Heart right ventricle (tissue), 16 donors: ENCODE results near the gene PNRC1. TPM values are rescaled to one million over a fixed set of nuclear protein-coding genes. Genes with fewer than 3 reads are reported as not detected.

Experiments
- ATAC-seq, 8 donors: fragments of 200-7000 bp; cut with Tn5 transposase; one replicate each; pipeline ENCODE4 v1.9.1; 2020; ENCODE audit warnings: mild to moderate bottlenecking in 8 of 8, moderate library complexity in 8 of 8, moderate number of reproducible peaks in 1 of 8
- DNase-seq, 2 donors: peaks; one replicate each; pipeline ENCODE4 v3.0.0-alpha.2; 2020
- H3K27ac ChIP-seq, 10 donors: fragments of 200-600 bp; sonication (generic) in 2 of 10; one replicate each; pipeline versions ENCODE4 v1.5.0 to v1.8.0; 2020 to 2022; ENCODE audit warnings: mild to moderate bottlenecking in 3 of 10
- H3K27me3 ChIP-seq, 7 donors: fragments of 200-600 bp; one replicate each; pipeline ENCODE4 v1.8.0; 2021 to 2022; ENCODE audit warnings: mild to moderate bottlenecking in 2 of 7
- H3K36me3 ChIP-seq, 9 donors: fragments of 200-600 bp; sonication (generic) in 1 of 9; one replicate each; pipeline versions ENCODE4 v1.5.0 to v1.8.0; 2020 to 2022; ENCODE audit warnings: mild to moderate bottlenecking in 2 of 9
- H3K4me1 ChIP-seq, 9 donors: fragments of 200-600 bp; sonication (generic) in 1 of 9; one replicate each; pipeline versions ENCODE4 v1.5.0 to v1.8.0; 2020 to 2022; ENCODE audit warnings: mild to moderate bottlenecking in 4 of 9
- H3K4me3 ChIP-seq, 10 donors: fragments of 200-600 bp; sonication (generic) in 2 of 10; one replicate each; pipeline versions ENCODE4 v1.5.0 to v1.8.0; 2020 to 2022; ENCODE audit warnings: mild to moderate bottlenecking in 7 of 10, moderate library complexity in 2 of 10
- H3K9me3 ChIP-seq, 11 donors: fragments of 200-600 bp in 10 of 11; sonication (generic) in 2 of 11; one replicate each; pipeline versions ENCODE4 v1.5.0 to v1.8.0; 2013 to 2022; ENCODE audit warnings: mild to moderate bottlenecking in 2 of 11, control low read depth in 1 of 11, moderate library complexity in 1 of 11
- CTCF ChIP-seq, 9 donors: fragments of 200-600 bp; sonication (generic) in 2 of 9; IDR thresholded peaks; one replicate each; pipeline versions ENCODE4 v1.5.0 to v1.8.0; 2021 to 2022; ENCODE audit warnings: antibody characterized with exemption in 9 of 9, mild to moderate bottlenecking in 5 of 9, moderate library complexity in 1 of 9
- WGBS, 2 donors: extraction: QIAGEN DNeasy Blood & Tissue Kit; methylation state at CpG; one replicate each; pipeline ENCODE4 v1.1.7; 2013; ENCODE audit warnings: inconsistent platforms in 1 of 2; 5-methylcytosine and 5-hydroxymethylcytosine counted together
- intact Hi-C, 10 donors: fragments of 100-400 bp; cut with DNase I; formaldehyde crosslinking; loops; one replicate each; pipeline versions ENCODE4 v1.11.1 to v1.14.2; 2022
- polyA plus RNA-seq, 2 donors: library from polyadenylated mRNA; stranded (reverse); fragments of 200-250 nt; gene quantifications; one replicate each; pipeline ENCODE4 v1.2.3, GENCODE V29; 2013
- total RNA-seq, 10 donors: library from RNA; stranded (reverse); fragmentation: NEBNext Ultra II Directional in 3 of 10; extraction: Animal tissue kit (Norgen Biotek cat#: 25700) in 3 of 10; gene quantifications; one replicate each; pipeline versions ENCODE4 v1.2.1 to v1.2.4, GENCODE V29; 2021 to 2023
- donor health status: Arrhythmogenic right ventricular cardiomyopathy.
- donor health status: ischemic (EF 13 %, LVEDD 7.1; RV severe dilation, severe dysfunction).
- donor health status: healthy with polysubstance abuse.
- donor health status: DM: no; HTN: yes; CAD: no.
- donor health status: DM: no; HTN: no; CAD: no.
- donor health status: ischemic (EF 25% LVEDD 6.9; RV normal size, moderate dysfunction).
- donor health status: ischemic (EF 25% LVEDD 5.7; RV mildly dilated, moderate dysfunction).
- donor health status: healthy.
- donor health status: DM: yes; HTN: yes; CAD: no.
- donor health status: Ischemic cardiomyopathy.
- donor health status: ischemic (EF 35%, LVEDD 5.7; RV mildly dilated, moderate dysfunction).
- donor health status: nonischemic (EF 11% LVEDD 7.7; RV severe dilation, severe dysfunction).
- donor health status: DM: yes; HTN: yes; CAD: no.
- donor health status: PGD.
- donor health status: ischemic (EF 29% LVEDD 5.4; RV normal size, mild dysfunction).
- donor health status: nonischemic (EF 23%, LVEDD 6.1; RV moderate dilation, normal function).

PNRC1 gene
- total and polyA plus RNA-seq, 12 donors, result 45.5 to 270 (median 207) TPM

- no peak for TF ChIP-seq CTCF (IDR thresholded peaks at IDR 0.05)
- Histone ChIP-seq H3K4me3 (no peak overlapping the region), H3K27ac (peak overlapping the region in 1 of 10 donors; percentile 41), H3K27me3 (no peaks in the 10 kb centered on the region), H3K9me3 (no peaks in the 10 kb centered on the region), H3K4me1 (peaks cover 0 to 72% (median 12%) of the 10 kb centered on the region in 9 donors), H3K36me3 (no peaks in the 10 kb centered on the region)
- no peak for ATAC-seq
- DNase-seq, result no peak
- intact Hi-C loops, result loop anchor here in 1 of 10 donors (10.0 kb wide), 1 partner anchor 273 kb away; no protein-coding TSS in a partner anchor
- WGBS, 2 donors, result 72 to 84% methylated on average over 4 of the region's 4 CpGs
Measured at GRCh38 chr6:89047473-89047872, 33.1 kb upstream of the PNRC1 start.

DNA sequence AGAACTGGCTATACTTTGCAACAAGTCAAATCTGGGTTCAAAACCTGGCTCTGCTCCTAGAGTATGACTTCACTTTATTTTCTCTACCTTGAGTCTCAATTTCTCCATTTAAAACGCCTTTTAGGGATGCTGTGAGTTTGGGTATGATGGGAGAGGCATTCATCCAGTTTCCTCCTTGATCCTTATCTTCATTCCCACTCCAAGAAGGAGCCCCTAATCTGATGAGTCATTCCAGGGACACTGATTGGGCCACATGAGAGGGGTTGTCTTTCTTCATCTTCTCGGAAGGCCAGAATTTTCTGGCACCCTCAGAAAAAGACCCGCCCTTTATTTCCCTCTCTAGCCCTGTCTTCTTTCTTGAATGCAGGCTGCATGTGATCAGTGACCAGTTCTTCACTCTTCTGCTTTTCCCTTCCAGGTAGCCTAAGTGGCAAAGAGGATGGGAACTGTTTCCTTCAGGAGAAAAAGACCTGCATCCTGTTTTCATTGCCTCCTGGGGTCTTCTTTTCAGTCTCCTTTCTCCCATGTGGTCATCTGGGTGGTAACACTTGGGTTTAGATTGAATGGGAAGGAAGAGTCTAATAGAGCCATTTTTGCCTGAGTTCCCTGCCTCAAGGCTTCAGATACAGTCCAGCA lies 32.1 kb upstream of the PNRC1 start:
- DNase-seq, result no peak
- no peak for ATAC-seq
- intact Hi-C loops, result loop anchor here in 1 of 10 donors (10.0 kb wide), 1 partner anchor 274 kb away; no protein-coding TSS in a partner anchor
- 83 to 89% methylated on average over 3 of the region's 3 CpGs for WGBS, 2 donors
- no peaks in the 10 kb centered on the region for H3K36me3 ChIP-seq
- H3K4me1 ChIP-seq, result peaks cover 0 to 72% (median 12%) of the 10 kb centered on the region in 9 donors
- H3K9me3 ChIP-seq, result no peaks in the 10 kb centered on the region
- H3K4me3 ChIP-seq, result no peak overlapping the region
- H3K27me3 ChIP-seq, result no peaks in the 10 kb centered on the region
- peak overlapping the region in 1 of 10 donors; percentile 34 for H3K27ac ChIP-seq
- TF ChIP-seq CTCF (IDR thresholded peaks at IDR 0.05), result no peak

- peak in 1 of 8 donors; percentile 30 for ATAC-seq
- no peaks in the 10 kb centered on the region for H3K27me3 ChIP-seq
- intact Hi-C loops, result loop anchor here in 1 of 10 donors (10.0 kb wide), 1 partner anchor 274 kb away; no protein-coding TSS in a partner anchor
- 89 to 90% methylated on average over 1 of the region's 1 CpG for WGBS, 2 donors
- no peaks in the 10 kb centered on the region for H3K36me3 ChIP-seq
- H3K4me1 ChIP-seq, result peaks cover 0 to 72% (median 12%) of the 10 kb centered on the region in 9 donors
- DNase-seq, result no peak
- no peak overlapping the region for H3K4me3 ChIP-seq
- no peaks in the 10 kb centered on the region for H3K9me3 ChIP-seq
- no peak for TF ChIP-seq CTCF (IDR thresholded peaks at IDR 0.05)
- H3K27ac ChIP-seq, result peak overlapping the region in 1 of 10 donors; percentile 50
Measured at GRCh38 chr6:89048985-89049384, 31.6 kb upstream of the PNRC1 start.

DNA sequence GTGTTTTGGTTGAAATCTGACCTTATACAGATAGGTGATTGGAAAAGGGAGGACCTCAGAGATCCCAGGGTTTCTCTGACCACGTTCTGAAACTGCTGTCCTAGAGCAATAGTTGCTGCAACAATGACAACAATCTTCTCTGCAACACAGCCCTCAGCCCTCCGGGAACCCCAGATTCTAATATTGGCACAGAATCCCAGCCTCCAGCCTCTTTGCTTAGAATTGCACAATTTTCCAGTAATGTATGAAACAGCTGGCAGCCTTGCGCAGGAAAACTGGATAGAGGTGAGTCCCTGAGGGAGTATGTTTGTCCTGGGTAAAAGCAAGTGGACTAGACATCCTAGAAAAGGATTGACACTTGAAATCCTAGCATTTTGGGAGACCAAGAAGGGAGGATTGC lies 30.4 kb upstream of the PNRC1 start:
- H3K36me3 ChIP-seq, result no peaks in the 10 kb centered on the region
- WGBS, 2 donors, result 41 to 52% methylated on average over 3 of the region's 3 CpGs
- H3K27me3 ChIP-seq, result no peaks in the 10 kb centered on the region
- intact Hi-C loops, result no loop called here
- peak overlapping the region in 1 of 10 donors; percentile 54 for H3K27ac ChIP-seq
- peaks cover 0 to 61% (median 10%) of the 10 kb centered on the region in 9 donors for H3K4me1 ChIP-seq
- DNase-seq, result peak; percentile 29 to 42
- ATAC-seq, result peak; percentile 46 to 87 (median 80)
- no peaks in the 10 kb centered on the region for H3K9me3 ChIP-seq
- no peak overlapping the region for H3K4me3 ChIP-seq
- no peak for TF ChIP-seq CTCF (IDR thresholded peaks at IDR 0.05)
